Vagina (tissue), 2 donors: ENCODE results near the gene TGFBRAP1.

Source experiments
- POLR2A ChIP-seq, 2 donors: fragments of 450-650 bp; IDR thresholded peaks; one replicate each; pipeline ENCODE4 v1.6.1; 2017; ENCODE audit warnings: antibody characterized with exemption in 2 of 2, mild to moderate bottlenecking in 2 of 2, moderate library complexity in 2 of 2
- TF ChIP-seq, protein P1 (sequence below), 3 experiments: fragments of 450-650 bp in 2 of 3; fragments of 200-600 bp in 1 of 3; sonication (generic) in 1 of 3; IDR thresholded peaks; one replicate each; pipeline ENCODE4 v1.5.1; 2017 to 2019; ENCODE audit warnings: antibody characterized with exemption in 3 of 3, mild to moderate bottlenecking in 2 of 3, moderate library complexity in 2 of 3

DNA sequence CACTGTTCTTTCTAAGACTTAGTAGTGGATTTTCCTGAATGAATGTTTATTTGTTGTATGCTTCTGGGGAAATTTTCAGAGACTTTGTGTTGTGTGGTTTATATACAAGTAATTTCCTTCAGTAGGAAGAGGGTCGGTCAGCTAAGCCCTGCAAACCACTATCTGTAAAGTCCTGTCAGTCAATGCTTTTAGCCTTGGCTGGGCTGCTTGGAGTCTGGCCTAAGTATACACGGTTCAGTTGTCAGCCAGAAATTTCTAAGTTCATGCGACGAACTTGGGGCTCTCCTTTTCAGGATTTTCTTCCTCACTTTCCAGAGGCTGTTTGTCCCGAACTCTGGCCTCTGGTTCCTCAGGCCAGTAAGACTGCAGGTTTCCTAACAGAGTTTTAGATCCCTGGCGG, 29.1 kb upstream of the TGFBRAP1 start:
- no peak for TF ChIP-seq POLR2A (IDR thresholded peaks at IDR 0.05)
- TF ChIP-seq, protein P1, sequence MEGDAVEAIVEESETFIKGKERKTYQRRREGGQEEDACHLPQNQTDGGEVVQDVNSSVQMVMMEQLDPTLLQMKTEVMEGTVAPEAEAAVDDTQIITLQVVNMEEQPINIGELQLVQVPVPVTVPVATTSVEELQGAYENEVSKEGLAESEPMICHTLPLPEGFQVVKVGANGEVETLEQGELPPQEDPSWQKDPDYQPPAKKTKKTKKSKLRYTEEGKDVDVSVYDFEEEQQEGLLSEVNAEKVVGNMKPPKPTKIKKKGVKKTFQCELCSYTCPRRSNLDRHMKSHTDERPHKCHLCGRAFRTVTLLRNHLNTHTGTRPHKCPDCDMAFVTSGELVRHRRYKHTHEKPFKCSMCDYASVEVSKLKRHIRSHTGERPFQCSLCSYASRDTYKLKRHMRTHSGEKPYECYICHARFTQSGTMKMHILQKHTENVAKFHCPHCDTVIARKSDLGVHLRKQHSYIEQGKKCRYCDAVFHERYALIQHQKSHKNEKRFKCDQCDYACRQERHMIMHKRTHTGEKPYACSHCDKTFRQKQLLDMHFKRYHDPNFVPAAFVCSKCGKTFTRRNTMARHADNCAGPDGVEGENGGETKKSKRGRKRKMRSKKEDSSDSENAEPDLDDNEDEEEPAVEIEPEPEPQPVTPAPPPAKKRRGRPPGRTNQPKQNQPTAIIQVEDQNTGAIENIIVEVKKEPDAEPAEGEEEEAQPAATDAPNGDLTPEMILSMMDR (IDR thresholded peaks at IDR 0.05) = no peak
